ENCODE data around the gene IDI1.
"Not testable (repeated sequence)": the region's sequence is repeated elsewhere in the genome, so short reads cannot be mapped to it uniquely, and the experiment has no call there.

Gene IDI1

GRCh38 chr10:1048732-1049424 is at the start of gene IDI1:
TSS of gene IDI1 (minus strand) at chr10:1049119. CDS start at chr10:1049003, 116 bp downstream.
- peak; percentile 100 for DNase-seq

- DNase-seq = no peak
Measured at GRCh38 chr10:1097436-1097835, 48.5 kb upstream of the IDI1 start.

GRCh38 chr10:1096287-1096889 is 47.5 kb upstream of the IDI1 start:
- no peak for DNase-seq

GRCh38 chr10:1095498-1095897 is 46.6 kb upstream of the IDI1 start:
- no peak for DNase-seq

- no peak for DNase-seq
Measured at GRCh38 chr10:1094112-1095057, 45.5 kb upstream of the IDI1 start.

- no peak for DNase-seq
Measured at GRCh38 chr10:1093696-1094095, 44.8 kb upstream of the IDI1 start.

GRCh38 chr10:1090696-1091095 is 41.8 kb upstream of the IDI1 start:
- DNase-seq = no peak

- DNase-seq = peak; percentile 26
Measured at GRCh38 chr10:1089017-1089689, 40.2 kb upstream of the IDI1 start.

- DNase-seq = no peak
Measured at GRCh38 chr10:1086787-1087186, 37.9 kb upstream of the IDI1 start.

GRCh38 chr10:1085258-1085657 is 36.3 kb upstream of the IDI1 start:
- DNase-seq = peak; percentile 83

- DNase-seq = no peak
Measured at GRCh38 chr10:1084011-1084950, 35.4 kb upstream of the IDI1 start.

GRCh38 chr10:1083581-1083980 is 34.7 kb upstream of the IDI1 start:
- DNase-seq = no peak

- no peak for DNase-seq
Measured at GRCh38 chr10:1078668-1079067, 29.7 kb upstream of the IDI1 start.

- DNase-seq = no peak
Measured at GRCh38 chr10:1074748-1075308, 25.9 kb upstream of the IDI1 start.

- DNase-seq = no peak
Measured at GRCh38 chr10:1074052-1074747, 25.3 kb upstream of the IDI1 start.

GRCh38 chr10:1070919-1071318 is 22.0 kb upstream of the IDI1 start:
- no peak for DNase-seq

- DNase-seq = no peak
Measured at GRCh38 chr10:1068380-1069361, 19.8 kb upstream of the IDI1 start.

- not testable (repeated sequence) for DNase-seq
Measured at GRCh38 chr10:1066734-1067133, 17.8 kb upstream of the IDI1 start.

GRCh38 chr10:1064964-1065247 is 16.0 kb upstream of the IDI1 start:
- DNase-seq = no peak
